Thymus (tissue), 11 donors: ENCODE measurements around the gene MEX3D. TPM values are rescaled to one million over a fixed set of nuclear protein-coding genes. Genes with fewer than 3 reads are reported as not detected.
"Not testable (repeated sequence)": the region's sequence is repeated elsewhere in the genome, so short reads cannot be mapped to it uniquely, and the experiment has no call there.

Experiments used
- DNase-seq, 9 donors: peaks; one replicate each; pipeline ENCODE4 v3.0.0-alpha.2; 2013; ENCODE audit warnings: low spot score in 9 of 9, low read depth in 6 of 9, missing footprints in 1 of 9
- H3K27ac ChIP-seq, 2 donors: one replicate each; pipeline ENCODE4 v1.5.1; 2013; ENCODE audit warnings: control low read depth in 1 of 2, low read depth in 1 of 2, low read length in 1 of 2, mild to moderate bottlenecking in 1 of 2, moderate library complexity in 1 of 2
- H3K27me3 ChIP-seq, 2 donors: one replicate each; pipeline ENCODE4 v1.5.1; 2013; ENCODE audit warnings: low read length in 1 of 2; ENCODE audit not compliant: control insufficient read depth in 2 of 2, insufficient read depth in 1 of 2
- H3K36me3 ChIP-seq, 2 donors: one replicate each; pipeline ENCODE4 v1.5.1; 2013; ENCODE audit warnings: low read length in 1 of 2, mild to moderate bottlenecking in 1 of 2, moderate library complexity in 1 of 2; ENCODE audit not compliant: control insufficient read depth in 2 of 2, insufficient read depth in 2 of 2
- H3K4me1 ChIP-seq, 2 donors: one replicate each; pipeline ENCODE4 v1.5.1; 2013; ENCODE audit warnings: low read length in 2 of 2; ENCODE audit not compliant: control insufficient read depth in 2 of 2, insufficient read depth in 2 of 2
- H3K4me3 ChIP-seq, 2 donors: one replicate each; pipeline ENCODE4 v1.5.1; 2013; ENCODE audit warnings: low read length in 2 of 2, control low read depth in 1 of 2, mild to moderate bottlenecking in 1 of 2
- H3K9me3 ChIP-seq, 2 donors: one replicate each; pipeline ENCODE4 v1.5.1; 2013; ENCODE audit warnings: low read length in 1 of 2, mild to moderate bottlenecking in 1 of 2; ENCODE audit not compliant: control insufficient read depth in 2 of 2, insufficient read depth in 1 of 2
- WGBS: extraction: QIAGEN DNeasy Blood & Tissue Kit; methylation state at CpG from one replicate; pipeline ENCODE4 v1.1.7; 2013; 5-methylcytosine and 5-hydroxymethylcytosine counted together
- polyA plus RNA-seq: library from polyadenylated mRNA; stranded (reverse); fragments of 200-250 nt; gene quantifications from one replicate; pipeline ENCODE4 v1.2.3, GENCODE V29; 2013
- total RNA-seq: library from RNA; stranded (reverse); fragments of 120-200 nt; gene quantifications from one replicate; pipeline ENCODE4 v1.2.4, GENCODE V29; 2013
- donor health status: healthy.

Gene MEX3D
- total and polyA plus RNA-seq, 2 donors, result 5.4 to 13.0 TPM

- H3K27me3 ChIP-seq, result peaks cover 36 to 66% of the 10 kb centered on the region in 2 donors
- H3K4me3 ChIP-seq, result no peak overlapping the region
- 75% methylated on average over 14 of the region's 14 CpGs for WGBS
- peaks cover 0 to 4% of the 10 kb centered on the region in 2 donors for H3K9me3 ChIP-seq
- no peak overlapping the region for H3K27ac ChIP-seq
- no peaks in the 10 kb centered on the region for H3K4me1 ChIP-seq
- no peak for DNase-seq
- H3K36me3 ChIP-seq, result no peaks in the 10 kb centered on the region
Measured at GRCh38 chr19:1521636-1522035, 46.5 kb downstream of the MEX3D start.

- Histone ChIP-seq H3K27ac (no peak overlapping the region), H3K4me3 (no peak overlapping the region), H3K36me3 (no peaks in the 10 kb centered on the region), H3K27me3 (peaks cover 35 to 64% of the 10 kb centered on the region in 2 donors), H3K4me1 (no peaks in the 10 kb centered on the region), H3K9me3 (peaks cover 0 to 10% of the 10 kb centered on the region in 2 donors)
- no peak for DNase-seq
- WGBS, result 79% methylated on average over 17 of the region's 17 CpGs
Measured at GRCh38 chr19:1520203-1520780, 47.8 kb downstream of the MEX3D start.

GRCh38 chr19:1519802-1520201 lies 48.3 kb downstream of the MEX3D start:
- H3K4me1 ChIP-seq, DNase-seq, H3K4me3 ChIP-seq, H3K9me3 ChIP-seq, H3K36me3 ChIP-seq, H3K27ac ChIP-seq: not testable (repeated sequence)
- peaks cover 32 to 64% of the 10 kb centered on the region in 2 donors for H3K27me3 ChIP-seq
- 91% methylated on average over 8 of the region's 8 CpGs for WGBS

- H3K36me3 ChIP-seq, result no peaks in the 10 kb centered on the region
- no peak for DNase-seq
- H3K9me3 ChIP-seq, result peaks cover 0 to 8% of the 10 kb centered on the region in 2 donors
- 93% methylated on average over 4 of the region's 4 CpGs for WGBS
- H3K4me1 ChIP-seq, result no peaks in the 10 kb centered on the region
- H3K4me3 ChIP-seq, result no peak overlapping the region
- no peak overlapping the region for H3K27ac ChIP-seq
- H3K27me3 ChIP-seq, result peaks cover 29 to 68% of the 10 kb centered on the region in 2 donors
Measured at GRCh38 chr19:1518471-1518870, 49.7 kb downstream of the MEX3D start.

GRCh38 chr19:1516395-1516753 lies 51.8 kb downstream of the MEX3D start:
- peaks cover 31 to 67% of the 10 kb centered on the region in 2 donors for H3K27me3 ChIP-seq
- no peak overlapping the region for H3K27ac ChIP-seq
- no peaks in the 10 kb centered on the region for H3K36me3 ChIP-seq
- no peak for DNase-seq
- peaks cover 0 to 13% of the 10 kb centered on the region in 2 donors for H3K9me3 ChIP-seq
- no peak overlapping the region for H3K4me3 ChIP-seq
- 77% methylated on average over 8 of the region's 8 CpGs for WGBS
- peaks cover 0 to 3% of the 10 kb centered on the region in 2 donors for H3K4me1 ChIP-seq

- H3K9me3 ChIP-seq, result peaks cover 0 to 13% of the 10 kb centered on the region in 2 donors
- H3K4me3 ChIP-seq, result no peak overlapping the region
- peaks cover 0 to 3% of the 10 kb centered on the region in 2 donors for H3K4me1 ChIP-seq
- WGBS, result 71% methylated on average over 14 of the region's 14 CpGs
- no peak overlapping the region for H3K27ac ChIP-seq
- no peak for DNase-seq
- peaks cover 43 to 72% of the 10 kb centered on the region in 2 donors for H3K27me3 ChIP-seq
- H3K36me3 ChIP-seq, result no peaks in the 10 kb centered on the region
Measured at GRCh38 chr19:1514986-1515721, 53.0 kb downstream of the MEX3D start.

GRCh38 chr19:1514295-1514661 lies 53.8 kb downstream of the MEX3D start:
- Histone ChIP-seq H3K36me3 (no peaks in the 10 kb centered on the region), H3K27me3 (peaks cover 52 to 78% of the 10 kb centered on the region in 2 donors), H3K9me3 (peaks cover 0 to 13% of the 10 kb centered on the region in 2 donors), H3K27ac (no peak overlapping the region), H3K4me3 (no peak overlapping the region), H3K4me1 (peaks cover 0 to 3% of the 10 kb centered on the region in 2 donors)
- no peak for DNase-seq
- WGBS, result 78% methylated on average over 10 of the region's 10 CpGs

GRCh38 chr19:1513499-1514294 lies 54.4 kb downstream of the MEX3D start:
- H3K27ac ChIP-seq, result no peak overlapping the region
- peak in 3 of 9 donors; percentile 33 to 50 (median 40) for DNase-seq
- H3K36me3 ChIP-seq, result no peaks in the 10 kb centered on the region
- 14% methylated on average over 52 of the region's 52 CpGs for WGBS
- peaks cover 0 to 3% of the 10 kb centered on the region in 2 donors for H3K4me1 ChIP-seq
- peaks cover 53 to 81% of the 10 kb centered on the region in 2 donors for H3K27me3 ChIP-seq
- peak overlapping the region in 1 of 2 donors; percentile 13 for H3K4me3 ChIP-seq
- H3K9me3 ChIP-seq, result peaks cover 0 to 13% of the 10 kb centered on the region in 2 donors
